GM19397 (cell line): ENCODE data around the gene SEC24C.
"Not testable (repeated sequence)": the region's sequence is repeated elsewhere in the genome, so short reads cannot be mapped to it uniquely, and the experiment has no call there.

Experiments
- ATAC-seq: cut with Tn5 transposase; IDR thresholded peaks from one replicate; pipeline ENCODE4 v1.9.1; 2021; ENCODE audit warnings: mild to moderate bottlenecking, moderate library complexity; ENCODE audit not compliant: unreplicated experiment

The SEC24C gene

DNA sequence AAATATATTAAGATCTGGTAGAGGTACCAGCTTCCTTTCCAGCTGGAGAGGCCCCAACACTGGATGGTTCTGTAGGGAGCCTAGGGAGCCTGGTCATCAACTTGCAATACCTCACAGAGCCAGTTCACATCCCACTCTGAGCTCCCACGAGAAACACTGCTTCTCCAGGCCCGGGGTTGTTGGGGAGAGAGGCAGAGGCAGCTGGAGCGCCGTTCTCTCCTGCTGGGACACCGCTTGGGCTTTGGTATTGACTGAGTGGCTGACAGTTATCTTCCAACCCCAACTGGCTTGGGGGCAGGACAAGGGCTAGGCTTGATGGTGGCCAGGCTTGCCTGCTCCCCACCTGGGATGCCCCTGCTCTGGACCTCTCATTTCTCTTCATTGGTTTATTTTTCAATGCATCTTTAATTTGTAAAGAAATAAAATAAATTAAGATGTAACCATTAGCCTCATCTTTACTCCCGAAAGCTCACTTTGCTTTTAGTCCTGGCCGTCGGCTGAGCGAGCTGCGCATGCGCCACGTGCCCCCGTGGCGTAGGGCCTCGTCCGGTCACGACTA, 27.6 kb downstream of the SEC24C start:
- ATAC-seq = peak; percentile 41

GRCh38 chr10:73772281-73773151, 28.3 kb downstream of the SEC24C start:
- peak; percentile 70 for ATAC-seq

DNA sequence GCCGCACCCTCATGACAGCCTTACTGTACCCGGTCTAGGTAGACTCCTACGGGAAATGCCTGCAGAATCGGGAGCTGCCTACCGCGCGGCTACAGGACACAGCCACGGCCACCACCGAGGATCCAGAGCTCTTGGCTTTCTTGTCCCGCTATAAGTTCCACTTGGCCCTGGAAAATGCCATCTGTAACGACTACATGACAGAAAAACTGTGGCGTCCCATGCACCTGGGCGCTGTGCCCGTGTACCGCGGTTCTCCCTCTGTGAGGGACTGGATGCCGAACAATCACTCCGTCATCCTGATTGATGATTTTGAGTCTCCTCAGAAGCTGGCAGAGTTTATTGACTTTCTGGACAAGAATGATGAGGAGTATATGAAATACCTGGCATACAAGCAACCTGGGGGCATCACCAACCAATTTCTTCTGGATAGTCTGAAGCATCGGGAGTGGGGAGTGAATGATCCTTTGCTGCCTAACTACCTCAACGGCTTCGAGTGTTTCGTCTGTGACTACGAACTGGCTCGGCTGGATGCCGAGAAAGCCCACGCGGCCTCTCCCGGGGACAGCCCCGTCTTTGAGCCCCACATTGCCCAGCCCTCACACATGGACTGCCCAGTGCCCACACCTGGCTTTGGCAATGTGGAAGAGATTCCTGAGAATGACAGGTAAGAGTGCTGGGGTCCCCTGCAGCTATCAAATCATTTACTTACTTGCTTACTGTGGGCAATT, 29.1 kb downstream of the SEC24C start:
- no peak for ATAC-seq

DNA sequence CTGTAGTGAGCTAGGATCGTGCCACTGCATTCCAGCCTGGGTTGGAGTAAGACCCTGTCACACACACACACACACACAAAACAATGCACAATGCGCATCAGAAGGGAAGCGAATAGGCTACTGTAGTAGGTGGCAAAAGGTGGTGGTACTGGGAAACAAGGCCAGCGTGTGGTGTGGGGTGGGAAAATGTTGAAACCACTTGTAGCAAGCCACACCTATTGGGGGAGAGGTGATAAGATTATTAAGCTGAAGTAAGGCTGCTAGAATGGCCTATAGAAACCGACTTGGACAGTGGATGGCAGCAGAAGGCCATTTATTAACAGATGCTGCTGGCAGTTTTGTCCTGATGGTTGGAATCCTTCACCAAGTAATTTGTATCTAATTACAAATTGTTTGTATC, 30.5 kb downstream of the SEC24C start:
- ATAC-seq = no peak

- no peak for ATAC-seq
Observed at GRCh38 chr10:73779018-73779417, 34.8 kb downstream of the SEC24C start.

DNA sequence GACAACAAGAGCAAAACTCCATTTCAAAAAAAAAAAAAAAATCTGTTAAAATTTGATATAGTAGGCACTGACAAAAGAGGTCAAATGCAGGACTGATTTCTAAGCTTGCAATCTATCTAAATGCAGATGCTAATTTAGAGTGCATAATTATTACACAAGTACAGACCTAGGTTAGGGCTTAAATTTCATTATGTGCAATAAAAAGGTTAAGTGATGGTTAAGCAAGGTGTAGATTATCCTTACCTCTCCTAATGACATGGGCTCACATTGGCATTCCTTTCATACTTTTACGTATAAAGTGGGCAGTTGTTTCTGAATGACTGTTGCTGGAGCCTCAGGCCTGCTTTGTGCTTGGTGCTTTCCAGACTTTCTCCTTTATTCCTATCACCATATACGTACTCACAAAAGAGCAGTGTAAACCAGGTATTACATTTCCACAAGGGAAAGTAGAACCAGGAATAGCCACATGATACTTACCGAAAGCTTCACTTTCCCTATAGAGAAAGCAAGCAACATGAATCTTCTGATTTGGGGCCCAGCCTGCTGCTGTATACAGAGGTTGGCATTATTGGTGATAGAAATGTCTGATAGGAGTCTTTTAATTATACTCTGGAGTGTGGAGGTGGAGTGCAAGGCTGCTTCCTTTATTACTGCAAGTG, 35.5 kb downstream of the SEC24C start:
- no peak for ATAC-seq

DNA sequence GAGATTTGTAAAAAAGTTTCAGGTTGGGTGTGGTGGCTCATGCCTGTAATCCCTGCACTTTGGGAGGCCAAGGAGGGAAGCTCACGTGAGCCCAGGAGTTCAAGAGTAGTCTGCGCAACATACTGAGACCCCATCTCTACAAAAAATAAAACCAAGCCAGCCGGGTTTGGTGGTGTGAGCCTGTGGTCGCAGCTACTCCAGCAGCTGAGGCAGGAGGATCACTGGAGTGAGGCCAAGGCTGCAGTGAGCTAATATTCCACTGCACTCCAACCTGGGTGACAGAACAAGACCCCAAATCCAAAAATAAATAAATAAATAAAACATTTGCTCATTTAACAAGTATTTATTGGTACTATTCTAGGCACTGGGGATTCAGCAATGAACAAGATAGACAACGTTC, 36.1 kb downstream of the SEC24C start:
- no peak for ATAC-seq

- no peak for ATAC-seq
Observed at GRCh38 chr10:73780966-73781365, 36.8 kb downstream of the SEC24C start.

GRCh38 chr10:73781548-73781878, 37.3 kb downstream of the SEC24C start:
- peak; percentile 1 for ATAC-seq

DNA sequence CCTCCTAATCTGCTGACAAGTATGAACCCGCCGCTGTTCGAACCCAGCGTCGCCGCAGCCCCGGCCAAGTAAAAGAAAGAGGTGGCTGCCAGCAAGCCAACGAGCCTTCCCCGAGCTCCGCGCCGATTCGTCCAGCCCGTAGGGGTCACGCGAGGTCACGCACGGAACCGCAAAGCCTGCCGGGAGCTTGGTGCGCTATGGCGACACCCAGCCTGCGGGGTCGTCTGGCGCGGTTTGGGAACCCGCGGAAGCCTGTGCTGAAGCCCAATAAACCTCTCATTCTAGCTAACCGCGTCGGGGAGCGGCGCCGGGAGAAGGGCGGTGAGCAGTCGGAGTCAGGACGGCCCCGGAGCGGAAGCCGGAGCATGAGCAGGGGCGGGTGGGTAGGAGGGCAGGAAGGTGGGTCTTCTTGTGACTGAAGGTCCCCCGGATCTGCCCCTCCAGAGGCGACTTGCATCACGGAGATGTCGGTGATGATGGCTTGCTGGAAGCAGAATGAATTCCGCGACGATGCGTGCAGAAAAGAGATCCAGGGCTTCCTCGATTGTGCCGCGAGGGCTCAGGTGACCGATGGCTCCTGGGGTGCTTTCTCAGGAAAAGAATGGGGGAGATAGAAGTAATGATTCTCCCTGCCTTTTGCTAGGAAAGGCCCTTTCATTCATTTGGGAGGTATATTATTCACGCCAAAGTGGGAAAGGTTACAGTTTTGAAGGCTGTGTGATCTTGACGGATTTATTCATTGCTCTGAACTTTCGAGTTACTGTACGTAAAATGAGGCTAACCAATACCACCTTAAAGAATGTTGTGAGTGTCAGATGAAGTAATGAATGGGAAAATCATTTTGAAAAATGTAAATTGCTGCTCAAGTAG, 37.9 kb downstream of the SEC24C start, which contains the start of gene CHCHD1:
TSS of gene CHCHD1 (plus strand) at position 170 of the 870 bp plus-strand sequence. CDS start at position 198, 28 bp downstream.
- ATAC-seq = peak; percentile 57

GRCh38 chr10:73782749-73783085, 38.5 kb downstream of the SEC24C start:
- ATAC-seq = no peak

DNA sequence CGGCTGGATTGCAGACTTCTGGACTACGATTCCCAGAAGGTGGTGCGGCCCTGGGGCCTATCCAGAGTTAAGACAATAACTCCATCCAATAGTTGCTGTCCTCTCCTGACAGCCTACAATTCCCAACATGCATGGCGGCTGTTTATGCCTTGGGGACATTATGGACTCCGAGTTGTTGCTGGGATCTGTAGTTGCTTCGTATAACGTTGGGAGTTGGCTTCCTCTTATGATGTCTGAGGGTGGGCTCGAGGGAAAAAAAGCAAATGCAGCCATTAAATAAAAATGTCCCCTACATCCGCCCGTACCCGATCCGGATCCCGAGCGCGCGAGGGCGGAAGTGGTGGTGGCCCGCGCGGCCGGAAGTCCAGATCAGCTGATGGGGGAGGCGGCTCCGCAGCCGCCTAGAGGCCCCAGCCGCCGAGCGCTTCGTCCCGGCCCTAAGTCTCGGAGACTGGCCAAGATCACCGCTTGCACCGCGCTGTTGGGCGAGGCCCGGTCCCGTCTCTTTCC, 41.1 kb downstream of the SEC24C start, which contains the start of gene ZSWIM8:
TSS of gene ZSWIM8 (plus strand) at position 396 of the 510 bp plus-strand sequence. CDS start 273 bp downstream, outside the sequence.
- ATAC-seq = peak; percentile 78

GRCh38 chr10:73785721-73786511, 41.7 kb downstream of the SEC24C start:
- ATAC-seq = peak; percentile 23

- ATAC-seq = no peak
Observed at GRCh38 chr10:73786512-73786885, 42.3 kb downstream of the SEC24C start.

GRCh38 chr10:73787031-73787800, 43.0 kb downstream of the SEC24C start:
- ATAC-seq = not testable (repeated sequence)

GRCh38 chr10:73788864-73789658, 44.9 kb downstream of the SEC24C start:
- ATAC-seq = no peak

DNA sequence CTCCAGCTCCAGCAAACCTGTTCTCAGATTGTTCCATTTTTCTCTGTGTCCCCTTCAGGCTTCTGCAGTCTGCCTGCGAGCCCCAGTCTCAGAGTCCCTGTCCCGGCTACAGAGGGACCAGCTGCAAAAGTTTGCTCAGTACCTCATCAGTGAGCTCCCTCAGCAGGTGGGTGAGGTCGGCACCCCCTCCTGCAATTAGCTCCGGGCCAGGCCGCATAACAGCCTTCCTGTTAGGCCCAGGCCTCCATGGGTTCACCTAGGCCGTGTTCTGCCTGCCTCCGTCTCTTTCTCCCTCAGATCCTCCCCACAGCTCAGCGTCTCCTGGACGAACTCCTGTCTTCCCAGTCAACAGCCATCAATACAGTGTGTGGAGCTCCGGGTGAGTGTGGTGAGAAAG, 45.5 kb downstream of the SEC24C start:
- no peak for ATAC-seq
